C4-2B (cell line): ENCODE measurements around the gene C9orf152.

Experiments used
- ZFX ChIP-seq: fragments of 450-650 bp; IDR thresholded peaks from 2 replicates; pipeline ENCODE4 v1.6.1; 2017
- TF ChIP-seq, protein P1 (sequence below): fragments of 450-650 bp; conservative IDR thresholded peaks from 2 replicates; pipeline ENCODE4 v1.5.1; 2017; ENCODE audit warnings: mild to moderate bottlenecking

DNA sequence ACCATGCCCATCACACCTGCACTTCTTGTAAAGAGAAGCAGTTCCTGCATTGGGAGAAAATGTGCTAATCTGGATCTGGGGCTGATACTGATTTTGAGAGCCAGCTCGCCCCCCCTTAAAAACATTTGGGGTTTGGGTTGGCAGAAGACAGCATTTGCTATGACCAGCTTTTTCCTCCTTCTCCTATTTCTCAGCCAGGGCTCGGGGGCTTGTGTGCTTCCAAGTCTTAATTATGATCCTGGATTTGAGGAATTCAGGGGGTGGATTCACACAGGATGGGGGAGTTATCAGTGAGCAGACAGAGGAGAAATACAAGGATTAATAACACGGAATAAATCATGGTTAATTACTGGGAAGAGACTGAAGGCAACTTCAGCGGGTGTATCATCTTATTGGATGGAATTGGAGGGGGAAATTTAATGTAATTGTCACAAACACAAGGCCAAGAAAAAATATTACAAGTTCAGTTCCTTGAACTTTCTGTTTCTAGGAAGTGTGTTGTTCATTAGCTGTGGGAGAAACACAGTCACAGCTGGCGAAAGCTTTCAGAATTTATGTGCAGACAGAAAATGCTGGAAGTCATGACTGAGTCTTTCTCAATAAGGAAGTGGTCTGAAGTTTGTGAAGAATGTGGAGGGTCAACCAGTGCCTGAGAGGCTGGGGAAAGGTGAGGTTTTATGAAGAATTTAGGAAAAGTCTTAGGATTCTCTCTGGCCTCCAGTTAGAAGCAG lies 15.3 kb downstream of the C9orf152 start:
- TF ChIP-seq, protein P1, sequence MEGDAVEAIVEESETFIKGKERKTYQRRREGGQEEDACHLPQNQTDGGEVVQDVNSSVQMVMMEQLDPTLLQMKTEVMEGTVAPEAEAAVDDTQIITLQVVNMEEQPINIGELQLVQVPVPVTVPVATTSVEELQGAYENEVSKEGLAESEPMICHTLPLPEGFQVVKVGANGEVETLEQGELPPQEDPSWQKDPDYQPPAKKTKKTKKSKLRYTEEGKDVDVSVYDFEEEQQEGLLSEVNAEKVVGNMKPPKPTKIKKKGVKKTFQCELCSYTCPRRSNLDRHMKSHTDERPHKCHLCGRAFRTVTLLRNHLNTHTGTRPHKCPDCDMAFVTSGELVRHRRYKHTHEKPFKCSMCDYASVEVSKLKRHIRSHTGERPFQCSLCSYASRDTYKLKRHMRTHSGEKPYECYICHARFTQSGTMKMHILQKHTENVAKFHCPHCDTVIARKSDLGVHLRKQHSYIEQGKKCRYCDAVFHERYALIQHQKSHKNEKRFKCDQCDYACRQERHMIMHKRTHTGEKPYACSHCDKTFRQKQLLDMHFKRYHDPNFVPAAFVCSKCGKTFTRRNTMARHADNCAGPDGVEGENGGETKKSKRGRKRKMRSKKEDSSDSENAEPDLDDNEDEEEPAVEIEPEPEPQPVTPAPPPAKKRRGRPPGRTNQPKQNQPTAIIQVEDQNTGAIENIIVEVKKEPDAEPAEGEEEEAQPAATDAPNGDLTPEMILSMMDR, result no peak
- TF ChIP-seq ZFX, result no peak
